Measurements from ENCODE around the gene DVL1. TPM values are rescaled to one million over a fixed set of nuclear protein-coding genes. Genes with fewer than 3 reads are reported as not detected.

DVL1 gene
- total and polyA plus RNA-seq, 2 of the 13 experiments (the other 11 are each of a cell fraction or from before 2014, with no cell fraction given): 30.8 to 60.4 TPM

DNA sequence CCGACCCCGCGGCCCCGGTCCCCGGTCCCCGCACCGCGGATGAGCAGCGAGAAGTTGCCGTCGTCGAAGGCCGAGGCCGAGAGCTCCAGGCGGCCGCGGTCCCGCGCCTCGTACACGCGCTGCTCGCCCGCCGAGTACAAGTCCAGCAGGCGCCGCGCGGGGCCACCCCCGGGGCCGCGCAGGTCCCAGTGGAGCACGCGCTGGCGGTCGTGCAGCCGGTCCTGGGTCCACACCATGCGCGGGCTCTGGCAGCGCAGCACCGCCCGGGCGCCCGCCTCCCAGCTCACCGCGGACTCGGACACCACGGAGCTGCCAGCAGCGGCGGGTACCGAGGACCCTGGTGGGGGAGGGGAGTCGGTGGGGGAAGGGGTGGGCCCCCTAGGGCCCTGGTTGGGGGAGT is 6.2 kb upstream of the DVL1 start:
- WGBS (ENCODE audit: low lambda C conversion rate): 74% methylated on average over 35 of the region's 52 CpGs
- ChIA-PET CTCF (ENCODE audit: low intra/inter-chr PET ratio, low total read pairs) (no interaction called here), POLR2A (interaction anchor here (0.7 to 1.0 kb wide), 2 partner anchors 20 kb away, joined by 3 to 4 read pairs; no protein-coding TSS in a partner anchor)
- Histone ChIP-seq H3K4me2 (ENCODE audit: low read depth, low read length) (no peak overlapping the region), H3K4me1 (ENCODE audit: insufficient read depth, low read length) (peaks cover 52% of the 10 kb centered on the region), H3K36me3 (replicated peaks in 1 of 2; ENCODE audit: control insufficient read depth in 1 of 2, insufficient read depth in 2 of 2, low read length in 2 of 2) (no peaks in the 10 kb centered on the region), H3K9me3 (ENCODE audit: low read length) (no peaks in the 10 kb centered on the region), H3K79me2 (ENCODE audit: insufficient read depth, low read length) (peaks cover 4% of the 10 kb centered on the region), H4K20me1 (ENCODE audit: insufficient read depth, low read length) (no peaks in the 10 kb centered on the region), H3K4me3 (replicated peaks in 1 of 3; ENCODE audit: insufficient read depth in 1 of 3, low read depth in 2 of 3, low read length in 3 of 3) (no peak overlapping the region; a peak in 1 of 6 replicates), H3K27me3 (ENCODE audit: control insufficient read depth in 1 of 2, insufficient read depth in 2 of 2, low read length in 2 of 2) (no peaks in the 10 kb centered on the region), H3K9ac (ENCODE audit: insufficient read depth, low read depth, low read length) (no peak overlapping the region), H2AFZ (ENCODE audit: low read length) (no peak overlapping the region), H3K27ac (ENCODE audit: extremely low read length, insufficient read depth, low read length) (no peak overlapping the region)
- in situ Hi-C loops (cut with HindIII; ENCODE audit: extremely low pct_ligation_motif_present, low pct_unique_long_range_greater_than_20kb) (no loop called here), intact Hi-C loops (cut with micrococcal nuclease; ENCODE audit: unreplicated experiment) (no loop called here)
- ATAC-seq (no peak), DNase-seq (ENCODE audit: low spot score) (no peak), FAIRE-seq (no peak)
- no TSS peak for BruUV-seq (replicated peaks)
- TF ChIP-seq, protein P1, sequence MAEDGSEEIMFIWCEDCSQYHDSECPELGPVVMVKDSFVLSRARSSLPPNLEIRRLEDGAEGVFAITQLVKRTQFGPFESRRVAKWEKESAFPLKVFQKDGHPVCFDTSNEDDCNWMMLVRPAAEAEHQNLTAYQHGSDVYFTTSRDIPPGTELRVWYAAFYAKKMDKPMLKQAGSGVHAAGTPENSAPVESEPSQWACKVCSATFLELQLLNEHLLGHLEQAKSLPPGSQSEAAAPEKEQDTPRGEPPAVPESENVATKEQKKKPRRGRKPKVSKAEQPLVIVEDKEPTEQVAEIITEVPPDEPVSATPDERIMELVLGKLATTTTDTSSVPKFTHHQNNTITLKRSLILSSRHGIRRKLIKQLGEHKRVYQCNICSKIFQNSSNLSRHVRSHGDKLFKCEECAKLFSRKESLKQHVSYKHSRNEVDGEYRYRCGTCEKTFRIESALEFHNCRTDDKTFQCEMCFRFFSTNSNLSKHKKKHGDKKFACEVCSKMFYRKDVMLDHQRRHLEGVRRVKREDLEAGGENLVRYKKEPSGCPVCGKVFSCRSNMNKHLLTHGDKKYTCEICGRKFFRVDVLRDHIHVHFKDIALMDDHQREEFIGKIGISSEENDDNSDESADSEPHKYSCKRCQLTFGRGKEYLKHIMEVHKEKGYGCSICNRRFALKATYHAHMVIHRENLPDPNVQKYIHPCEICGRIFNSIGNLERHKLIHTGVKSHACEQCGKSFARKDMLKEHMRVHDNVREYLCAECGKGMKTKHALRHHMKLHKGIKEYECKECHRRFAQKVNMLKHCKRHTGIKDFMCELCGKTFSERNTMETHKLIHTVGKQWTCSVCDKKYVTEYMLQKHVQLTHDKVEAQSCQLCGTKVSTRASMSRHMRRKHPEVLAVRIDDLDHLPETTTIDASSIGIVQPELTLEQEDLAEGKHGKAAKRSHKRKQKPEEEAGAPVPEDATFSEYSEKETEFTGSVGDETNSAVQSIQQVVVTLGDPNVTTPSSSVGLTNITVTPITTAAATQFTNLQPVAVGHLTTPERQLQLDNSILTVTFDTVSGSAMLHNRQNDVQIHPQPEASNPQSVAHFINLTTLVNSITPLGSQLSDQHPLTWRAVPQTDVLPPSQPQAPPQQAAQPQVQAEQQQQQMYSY (CRISPR knock-in tag; IDR thresholded peaks at IDR 0.05): no peak
- no peak for TF ChIP-seq ZNF790 (CRISPR knock-in tag; IDR thresholded peaks at IDR 0.05; ENCODE audit: borderline replicate concordance)
- TF ChIP-seq GATAD1 (CRISPR knock-in tag; IDR thresholded peaks at IDR 0.05): no peak
- no peak for TF ChIP-seq ZNF788 (CRISPR knock-in tag; IDR thresholded peaks at IDR 0.05; ENCODE audit: borderline replicate concordance)
- TF ChIP-seq MXI1 (IDR thresholded peaks at IDR 0.05; ENCODE audit: borderline replicate concordance, low read depth, low read length): no peak
- TF ChIP-seq ZNF432 (CRISPR knock-in tag; IDR thresholded peaks at IDR 0.05; ENCODE audit: borderline replicate concordance): no peak
- TF ChIP-seq ZNF777 (CRISPR knock-in tag; IDR thresholded peaks at IDR 0.05): peak; percentile 56
- no peak for TF ChIP-seq ZNF75D (CRISPR knock-in tag; IDR thresholded peaks at IDR 0.05; ENCODE audit: borderline replicate concordance)
- TF ChIP-seq MAF1 (CRISPR knock-in tag; IDR thresholded peaks at IDR 0.05; ENCODE audit: borderline replicate concordance): no peak
- TF ChIP-seq, protein P2, sequence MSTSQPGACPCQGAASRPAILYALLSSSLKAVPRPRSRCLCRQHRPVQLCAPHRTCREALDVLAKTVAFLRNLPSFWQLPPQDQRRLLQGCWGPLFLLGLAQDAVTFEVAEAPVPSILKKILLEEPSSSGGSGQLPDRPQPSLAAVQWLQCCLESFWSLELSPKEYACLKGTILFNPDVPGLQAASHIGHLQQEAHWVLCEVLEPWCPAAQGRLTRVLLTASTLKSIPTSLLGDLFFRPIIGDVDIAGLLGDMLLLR (CRISPR knock-in tag; IDR thresholded peaks at IDR 0.05): no peak
- TF ChIP-seq ARNT2 (CRISPR knock-in tag; IDR thresholded peaks at IDR 0.05; ENCODE audit: low read depth): no peak
- TF ChIP-seq, protein P3, sequence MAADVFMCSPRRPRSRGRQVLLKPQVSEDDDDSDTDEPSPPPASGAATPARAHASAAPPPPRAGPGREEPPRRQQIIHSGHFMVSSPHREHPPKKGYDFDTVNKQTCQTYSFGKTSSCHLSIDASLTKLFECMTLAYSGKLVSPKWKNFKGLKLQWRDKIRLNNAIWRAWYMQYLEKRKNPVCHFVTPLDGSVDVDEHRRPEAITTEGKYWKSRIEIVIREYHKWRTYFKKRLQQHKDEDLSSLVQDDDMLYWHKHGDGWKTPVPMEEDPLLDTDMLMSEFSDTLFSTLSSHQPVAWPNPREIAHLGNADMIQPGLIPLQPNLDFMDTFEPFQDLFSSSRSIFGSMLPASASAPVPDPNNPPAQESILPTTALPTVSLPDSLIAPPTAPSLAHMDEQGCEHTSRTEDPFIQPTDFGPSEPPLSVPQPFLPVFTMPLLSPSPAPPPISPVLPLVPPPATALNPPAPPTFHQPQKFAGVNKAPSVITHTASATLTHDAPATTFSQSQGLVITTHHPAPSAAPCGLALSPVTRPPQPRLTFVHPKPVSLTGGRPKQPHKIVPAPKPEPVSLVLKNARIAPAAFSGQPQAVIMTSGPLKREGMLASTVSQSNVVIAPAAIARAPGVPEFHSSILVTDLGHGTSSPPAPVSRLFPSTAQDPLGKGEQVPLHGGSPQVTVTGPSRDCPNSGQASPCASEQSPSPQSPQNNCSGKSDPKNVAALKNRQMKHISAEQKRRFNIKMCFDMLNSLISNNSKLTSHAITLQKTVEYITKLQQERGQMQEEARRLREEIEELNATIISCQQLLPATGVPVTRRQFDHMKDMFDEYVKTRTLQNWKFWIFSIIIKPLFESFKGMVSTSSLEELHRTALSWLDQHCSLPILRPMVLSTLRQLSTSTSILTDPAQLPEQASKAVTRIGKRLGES (CRISPR knock-in tag; IDR thresholded peaks at IDR 0.05; ENCODE audit: borderline replicate concordance): no peak
- TF ChIP-seq, protein P4, sequence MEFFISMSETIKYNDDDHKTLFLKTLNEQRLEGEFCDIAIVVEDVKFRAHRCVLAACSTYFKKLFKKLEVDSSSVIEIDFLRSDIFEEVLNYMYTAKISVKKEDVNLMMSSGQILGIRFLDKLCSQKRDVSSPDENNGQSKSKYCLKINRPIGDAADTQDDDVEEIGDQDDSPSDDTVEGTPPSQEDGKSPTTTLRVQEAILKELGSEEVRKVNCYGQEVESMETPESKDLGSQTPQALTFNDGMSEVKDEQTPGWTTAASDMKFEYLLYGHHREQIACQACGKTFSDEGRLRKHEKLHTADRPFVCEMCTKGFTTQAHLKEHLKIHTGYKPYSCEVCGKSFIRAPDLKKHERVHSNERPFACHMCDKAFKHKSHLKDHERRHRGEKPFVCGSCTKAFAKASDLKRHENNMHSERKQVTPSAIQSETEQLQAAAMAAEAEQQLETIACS (CRISPR knock-in tag; IDR thresholded peaks at IDR 0.05): peak; percentile 84

All from HepG2 (cell line).